Peyer's patch (tissue), 4 donors: Measurements from ENCODE around the gene LLPH.

ENCODE experiments used
- POLR2A ChIP-seq, 2 donors: fragments of 450-650 bp; IDR thresholded peaks; one replicate each; pipeline ENCODE4 v1.5.1; 2017; ENCODE audit warnings: antibody characterized with exemption in 2 of 2, mild to moderate bottlenecking in 2 of 2, moderate library complexity in 2 of 2
- TF ChIP-seq, protein P1 (sequence below), 6 experiments: fragments of 450-650 bp in 4 of 6; fragments of 200-600 bp in 2 of 6; sonication (generic) in 1 of 6; IDR thresholded peaks; one replicate each; pipeline ENCODE4 v1.5.1; 2017 to 2019; ENCODE audit warnings: antibody characterized with exemption in 6 of 6, mild to moderate bottlenecking in 3 of 6, moderate library complexity in 1 of 6

DNA sequence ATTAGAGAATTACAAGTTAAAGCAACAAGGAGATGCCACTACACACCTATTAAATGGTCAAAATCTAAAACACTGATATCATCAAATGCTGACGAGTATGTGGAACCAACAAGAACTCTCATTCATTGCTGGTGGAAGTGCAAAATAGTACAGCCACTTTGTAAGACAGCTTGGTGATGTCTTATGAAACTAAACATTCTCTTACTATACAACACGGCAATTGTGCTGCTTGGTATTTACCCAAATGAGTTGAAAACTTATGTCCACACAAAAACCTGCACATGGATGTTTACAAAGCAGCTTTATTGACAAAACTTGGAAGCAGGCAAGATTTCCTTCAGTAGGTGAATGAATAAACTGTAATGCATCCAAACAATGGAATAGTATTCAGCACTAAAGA is 36.0 kb upstream of the LLPH start:
- no peak for TF ChIP-seq POLR2A (IDR thresholded peaks at IDR 0.05)
- TF ChIP-seq, protein P1, sequence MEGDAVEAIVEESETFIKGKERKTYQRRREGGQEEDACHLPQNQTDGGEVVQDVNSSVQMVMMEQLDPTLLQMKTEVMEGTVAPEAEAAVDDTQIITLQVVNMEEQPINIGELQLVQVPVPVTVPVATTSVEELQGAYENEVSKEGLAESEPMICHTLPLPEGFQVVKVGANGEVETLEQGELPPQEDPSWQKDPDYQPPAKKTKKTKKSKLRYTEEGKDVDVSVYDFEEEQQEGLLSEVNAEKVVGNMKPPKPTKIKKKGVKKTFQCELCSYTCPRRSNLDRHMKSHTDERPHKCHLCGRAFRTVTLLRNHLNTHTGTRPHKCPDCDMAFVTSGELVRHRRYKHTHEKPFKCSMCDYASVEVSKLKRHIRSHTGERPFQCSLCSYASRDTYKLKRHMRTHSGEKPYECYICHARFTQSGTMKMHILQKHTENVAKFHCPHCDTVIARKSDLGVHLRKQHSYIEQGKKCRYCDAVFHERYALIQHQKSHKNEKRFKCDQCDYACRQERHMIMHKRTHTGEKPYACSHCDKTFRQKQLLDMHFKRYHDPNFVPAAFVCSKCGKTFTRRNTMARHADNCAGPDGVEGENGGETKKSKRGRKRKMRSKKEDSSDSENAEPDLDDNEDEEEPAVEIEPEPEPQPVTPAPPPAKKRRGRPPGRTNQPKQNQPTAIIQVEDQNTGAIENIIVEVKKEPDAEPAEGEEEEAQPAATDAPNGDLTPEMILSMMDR (IDR thresholded peaks at IDR 0.05), result no peak
